Measurements from ENCODE around the gene ABCC8.
A peak's percentile ranks its signal among the peaks of the same experiment; 100 is the strongest.

The ABCC8 gene

DNA sequence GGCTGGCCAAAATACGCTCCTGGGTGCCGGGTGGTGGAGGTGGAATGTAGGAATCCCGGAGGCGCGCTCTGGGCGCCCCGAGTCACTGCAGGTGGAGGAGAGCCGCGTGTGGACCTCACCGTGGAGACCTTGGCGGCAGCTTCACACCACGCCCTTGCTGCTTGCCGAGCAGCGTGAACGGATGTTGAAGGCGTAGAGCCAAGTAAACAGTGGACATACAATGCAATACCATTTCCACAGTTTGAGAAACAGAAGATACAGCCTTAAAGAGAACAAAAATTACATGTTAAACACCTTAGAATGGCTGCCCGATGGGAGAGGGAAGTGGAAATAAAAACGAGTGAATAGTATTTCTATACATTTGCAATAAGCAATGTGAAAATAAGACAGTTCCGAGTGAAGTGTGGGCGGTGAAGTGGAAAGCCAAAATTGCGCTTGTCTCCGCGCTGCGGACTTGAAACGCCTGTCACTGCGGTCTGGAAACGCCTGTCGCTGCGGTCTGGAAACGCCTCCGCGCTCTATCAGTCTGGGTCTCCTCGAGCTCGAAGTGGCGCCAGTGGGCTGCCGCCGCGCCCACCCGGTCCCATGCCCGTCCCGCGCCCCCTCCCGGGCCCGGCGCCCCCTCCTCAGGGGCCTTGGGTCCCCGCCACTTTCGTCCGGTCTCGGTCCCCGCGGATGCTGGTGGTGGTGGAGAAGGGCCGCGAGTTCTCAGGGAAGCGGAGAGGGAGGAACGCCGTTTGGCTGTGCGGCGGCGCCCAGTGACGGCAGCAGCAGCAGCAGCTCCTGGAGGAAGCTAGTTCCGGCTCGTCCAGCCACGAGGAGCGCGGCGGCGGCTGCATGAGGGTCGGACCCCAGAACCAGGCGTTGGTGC lies 123.5 kb downstream of the ABCC8 start:
- DNase-seq (ENCODE audit: low read depth in 2 of 2) = peak; percentile 42 to 56

GRCh38 chr11:17351510-17352176 lies 125.0 kb downstream of the ABCC8 start, which contains the start of gene NCR3LG1:
TSS of gene NCR3LG1 (plus strand) at chr11:17351800. CDS start at chr11:17351970, 170 bp downstream.
- peak in 1 of 2 donors; percentile 36 for DNase-seq (ENCODE audit: low read depth in 2 of 2)

DNA sequence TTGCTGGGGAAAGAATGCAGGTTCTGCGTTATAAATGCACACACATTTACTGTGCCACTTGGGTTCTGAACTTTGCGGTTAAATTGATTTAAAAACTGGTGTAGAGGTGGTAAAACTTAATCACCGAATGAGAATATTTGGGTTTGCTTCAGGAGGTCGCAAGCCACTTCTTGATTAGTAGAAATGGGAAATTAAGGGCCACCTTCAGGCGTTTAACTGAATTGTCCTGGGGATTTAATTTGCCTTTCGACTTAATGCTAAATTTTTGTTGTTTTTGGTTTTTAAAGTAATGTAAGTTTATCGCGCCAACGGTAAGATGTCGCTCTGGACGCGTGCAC lies 125.5 kb downstream of the ABCC8 start:
- DNase-seq (ENCODE audit: low read depth in 2 of 2) = no peak

GRCh38 chr11:17350455-17351171 lies 126.0 kb downstream of the ABCC8 start:
- no peak for DNase-seq (ENCODE audit: low read depth in 2 of 2)

DNA sequence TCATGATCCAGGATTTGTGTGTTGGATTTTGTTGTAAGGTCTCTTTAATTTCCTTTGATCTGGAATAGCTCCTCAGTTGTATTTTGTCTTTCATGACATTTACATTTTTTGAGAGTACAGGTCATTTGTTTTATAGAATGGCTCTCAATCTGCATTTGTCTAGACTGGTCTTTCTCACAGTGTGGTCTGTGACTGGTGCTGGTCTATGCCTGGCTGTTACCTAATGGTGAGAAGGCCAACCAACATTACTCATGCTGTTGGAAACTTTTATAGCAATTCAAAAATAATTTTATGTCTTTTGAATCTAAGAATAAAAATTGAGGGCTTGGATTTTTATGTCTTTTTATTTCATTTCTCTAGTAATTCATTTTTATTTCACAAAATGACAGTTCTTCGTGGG lies 129.0 kb downstream of the ABCC8 start:
- no peak for DNase-seq (ENCODE audit: low read depth in 2 of 2)

DNA sequence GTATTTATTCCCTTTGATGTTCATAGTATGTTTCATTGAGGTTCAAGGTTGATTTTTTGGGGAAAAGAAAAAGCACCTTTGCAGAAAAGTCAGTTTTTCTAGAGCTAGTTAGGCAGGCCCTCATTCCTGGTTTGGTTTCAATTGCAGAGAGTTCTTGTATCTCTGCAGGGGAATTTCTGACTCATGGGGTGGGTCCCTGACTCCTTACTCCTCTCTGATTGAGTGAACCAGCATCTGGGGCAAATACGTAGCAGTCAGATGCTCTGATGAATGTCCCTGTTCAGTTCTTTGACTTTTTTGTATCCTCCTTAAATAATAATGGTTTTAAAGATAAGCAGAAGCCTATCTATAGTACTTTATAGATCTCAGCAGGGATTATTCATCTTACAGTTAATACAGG lies 132.7 kb downstream of the ABCC8 start:
- peak; percentile 24 to 46 for DNase-seq (ENCODE audit: low read depth in 2 of 2)

DNA sequence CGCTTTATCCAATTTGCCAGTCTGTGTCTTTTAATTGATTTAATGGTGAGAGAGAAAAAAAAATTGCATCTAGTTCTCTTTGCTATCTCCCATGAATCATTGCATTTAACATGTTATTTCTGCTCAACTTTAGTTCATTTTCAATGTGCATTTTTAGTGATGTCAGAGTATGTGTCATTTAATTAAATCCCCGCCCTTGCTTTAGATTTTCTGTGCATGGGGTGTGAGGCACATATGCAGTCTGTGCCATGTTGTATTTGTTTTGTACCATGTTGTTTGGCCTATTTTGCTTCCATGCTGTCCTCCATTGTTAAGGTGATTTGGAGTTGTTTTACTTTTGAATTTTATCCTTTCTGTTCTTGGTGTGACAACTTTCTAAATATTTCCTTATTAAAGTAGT lies 133.4 kb downstream of the ABCC8 start:
- no peak for DNase-seq (ENCODE audit: low read depth in 2 of 2)
